ENCODE measurements around the gene BPIFB3.
"Not testable (repeated sequence)": the region's sequence is repeated elsewhere in the genome, so short reads cannot be mapped to it uniquely, and the experiment has no call there.

BPIFB3 gene

DNA sequence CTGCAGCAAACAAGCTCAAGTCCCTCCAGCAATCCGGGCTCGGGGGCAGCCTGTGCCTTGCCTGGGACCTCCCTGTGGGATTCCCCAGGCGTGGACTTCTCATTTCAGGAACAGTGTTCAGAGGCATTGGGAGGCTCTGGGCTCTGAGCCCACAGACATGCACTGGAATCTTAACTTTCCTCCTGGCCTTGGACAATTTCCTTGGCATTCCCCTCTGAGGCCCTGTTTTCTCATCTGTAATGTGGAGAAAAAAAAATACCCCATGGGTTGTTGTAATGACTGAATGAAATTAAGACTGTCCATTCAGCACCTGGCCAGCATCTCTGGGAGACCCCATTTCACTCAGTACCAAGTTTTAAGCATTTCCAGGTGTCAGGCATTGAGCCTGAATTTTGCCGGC, 43.3 kb downstream of the BPIFB3 start:
- TF ChIP-seq, protein P1, sequence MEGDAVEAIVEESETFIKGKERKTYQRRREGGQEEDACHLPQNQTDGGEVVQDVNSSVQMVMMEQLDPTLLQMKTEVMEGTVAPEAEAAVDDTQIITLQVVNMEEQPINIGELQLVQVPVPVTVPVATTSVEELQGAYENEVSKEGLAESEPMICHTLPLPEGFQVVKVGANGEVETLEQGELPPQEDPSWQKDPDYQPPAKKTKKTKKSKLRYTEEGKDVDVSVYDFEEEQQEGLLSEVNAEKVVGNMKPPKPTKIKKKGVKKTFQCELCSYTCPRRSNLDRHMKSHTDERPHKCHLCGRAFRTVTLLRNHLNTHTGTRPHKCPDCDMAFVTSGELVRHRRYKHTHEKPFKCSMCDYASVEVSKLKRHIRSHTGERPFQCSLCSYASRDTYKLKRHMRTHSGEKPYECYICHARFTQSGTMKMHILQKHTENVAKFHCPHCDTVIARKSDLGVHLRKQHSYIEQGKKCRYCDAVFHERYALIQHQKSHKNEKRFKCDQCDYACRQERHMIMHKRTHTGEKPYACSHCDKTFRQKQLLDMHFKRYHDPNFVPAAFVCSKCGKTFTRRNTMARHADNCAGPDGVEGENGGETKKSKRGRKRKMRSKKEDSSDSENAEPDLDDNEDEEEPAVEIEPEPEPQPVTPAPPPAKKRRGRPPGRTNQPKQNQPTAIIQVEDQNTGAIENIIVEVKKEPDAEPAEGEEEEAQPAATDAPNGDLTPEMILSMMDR (IDR thresholded peaks at IDR 0.05; ENCODE audit: low read depth, low read length) = no peak
- DNase-seq (ENCODE audit: low read depth in 2 of 2) = peak in 1 of 2 donors; percentile 17
- H3K4me3 ChIP-seq (replicated peaks in 1 of 2; ENCODE audit: low read depth in 2 of 2, low read length in 2 of 2) = no peak overlapping the region

DNA sequence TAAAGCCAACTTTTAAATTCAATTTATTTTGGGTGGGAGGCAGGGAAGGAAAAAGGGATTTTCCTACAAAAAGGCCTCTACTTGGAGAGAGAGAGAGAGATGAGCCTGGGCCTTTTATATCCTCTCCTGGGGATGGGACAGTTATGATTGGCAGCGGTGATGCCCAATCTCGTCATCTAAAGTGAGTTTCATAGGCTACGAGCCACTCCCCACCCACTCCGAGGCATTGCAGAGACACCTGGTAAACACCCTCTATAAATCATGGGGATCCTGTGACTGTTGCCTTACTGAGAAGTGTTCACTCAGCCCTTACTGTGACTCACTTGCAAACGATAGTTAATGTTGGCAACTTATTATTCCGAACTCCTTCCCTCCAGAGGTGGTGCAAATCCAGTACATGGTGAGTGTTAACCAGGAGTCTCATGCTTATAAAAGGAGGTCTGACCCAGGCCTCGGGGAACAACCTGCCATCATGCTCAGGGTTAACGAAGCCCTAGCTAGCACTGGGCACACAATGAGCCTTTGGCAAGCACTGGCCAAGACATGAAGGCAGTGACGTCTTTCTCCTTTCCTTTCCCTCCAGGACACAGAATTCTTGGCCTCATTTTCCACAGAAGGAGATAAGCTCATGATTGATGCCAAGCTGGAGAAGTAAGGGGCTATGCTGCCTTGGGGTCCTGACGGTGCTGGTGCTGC, 46.3 kb downstream of the BPIFB3 start:
- TF ChIP-seq, protein P1 (IDR thresholded peaks at IDR 0.05; ENCODE audit: low read depth, low read length) = no peak
- H3K4me3 ChIP-seq (replicated peaks in 1 of 2; ENCODE audit: low read depth in 2 of 2, low read length in 2 of 2) = no peak overlapping the region
- no peak for DNase-seq (ENCODE audit: low read depth in 2 of 2)

DNA sequence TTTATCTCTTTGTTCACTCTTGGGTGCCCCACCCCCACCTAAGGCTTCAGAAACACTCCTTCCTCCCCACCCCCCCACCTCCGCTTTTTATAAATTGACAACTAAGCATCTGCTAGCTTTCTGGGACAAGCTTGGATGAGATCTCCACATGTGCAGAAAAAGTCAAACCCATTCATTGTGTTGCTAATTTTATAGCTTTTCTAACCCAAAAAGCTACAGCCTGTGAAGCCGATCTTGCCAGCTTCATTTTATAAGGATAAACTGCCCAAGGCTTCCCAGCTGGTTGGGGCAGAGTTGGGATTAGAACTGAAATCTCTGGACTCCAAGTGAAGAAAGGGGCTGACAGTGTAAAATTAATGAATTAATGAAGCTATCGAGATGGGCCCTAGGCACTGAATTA, 49.9 kb downstream of the BPIFB3 start:
- DNase-seq (ENCODE audit: low read depth in 2 of 2) = no peak
- no peak overlapping the region for H3K4me3 ChIP-seq (replicated peaks in 1 of 2; ENCODE audit: low read depth in 2 of 2, low read length in 2 of 2)
- TF ChIP-seq, protein P1 (IDR thresholded peaks at IDR 0.05; ENCODE audit: low read depth, low read length) = no peak

DNA sequence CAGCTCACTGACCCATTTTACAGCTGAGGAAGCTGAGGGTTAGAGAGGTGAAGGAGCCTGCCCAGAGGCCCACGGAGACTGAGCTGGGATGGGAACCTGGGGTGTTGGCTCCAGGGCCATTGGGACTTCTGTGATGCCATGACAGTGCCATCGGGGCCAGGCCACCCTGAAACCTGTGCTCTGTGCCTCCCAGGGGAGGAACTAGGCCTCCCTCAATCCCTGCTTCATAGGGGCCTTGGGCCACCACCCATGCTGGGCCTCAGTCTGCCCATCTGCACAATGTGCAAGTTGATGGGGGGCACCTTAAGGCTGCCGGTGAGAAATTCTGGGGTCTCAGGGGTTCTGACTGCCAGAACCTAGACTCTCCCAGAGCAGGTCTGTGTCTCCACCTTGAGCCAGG, 50.6 kb downstream of the BPIFB3 start:
- TF ChIP-seq, protein P1 (IDR thresholded peaks at IDR 0.05; ENCODE audit: low read depth, low read length) = no peak
- DNase-seq (ENCODE audit: low read depth in 2 of 2) = no peak
- H3K4me3 ChIP-seq (replicated peaks in 1 of 2; ENCODE audit: low read depth in 2 of 2, low read length in 2 of 2) = no peak overlapping the region

DNA sequence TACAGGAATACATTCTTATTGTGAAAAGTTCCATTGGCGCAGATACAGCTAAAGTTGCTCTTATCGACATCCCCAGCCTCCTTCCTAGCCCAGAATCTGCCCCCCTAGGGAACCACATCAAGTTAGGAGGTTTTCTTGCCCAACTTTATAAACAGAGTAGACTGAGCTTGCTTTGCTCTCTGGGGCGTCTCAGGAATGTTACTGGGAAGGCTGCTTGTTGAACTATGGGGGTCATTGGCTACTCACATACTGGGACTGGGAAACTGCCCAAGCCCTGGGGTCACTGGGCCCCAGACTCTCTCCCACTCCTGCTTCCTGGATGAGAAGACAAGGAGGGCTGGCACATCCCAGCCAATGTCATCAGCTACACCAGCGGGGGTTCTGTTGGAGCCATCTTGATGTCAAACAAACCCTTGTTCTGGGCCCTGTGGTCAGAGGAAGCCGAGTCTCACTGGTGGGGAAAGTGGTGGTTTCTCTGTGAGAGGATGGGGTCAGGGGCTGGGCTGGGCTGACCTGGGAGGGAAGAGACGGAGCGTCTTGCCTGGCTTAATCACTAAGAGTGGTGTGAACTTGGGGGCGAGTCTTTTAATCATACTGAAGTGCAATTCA, 51.7 kb downstream of the BPIFB3 start:
- TF ChIP-seq, protein P1 (IDR thresholded peaks at IDR 0.05; ENCODE audit: low read depth, low read length) = no peak
- no peak overlapping the region for H3K4me3 ChIP-seq (replicated peaks in 1 of 2; ENCODE audit: low read depth in 2 of 2, low read length in 2 of 2)
- peak in 1 of 2 donors; percentile 32 for DNase-seq (ENCODE audit: low read depth in 2 of 2)

DNA sequence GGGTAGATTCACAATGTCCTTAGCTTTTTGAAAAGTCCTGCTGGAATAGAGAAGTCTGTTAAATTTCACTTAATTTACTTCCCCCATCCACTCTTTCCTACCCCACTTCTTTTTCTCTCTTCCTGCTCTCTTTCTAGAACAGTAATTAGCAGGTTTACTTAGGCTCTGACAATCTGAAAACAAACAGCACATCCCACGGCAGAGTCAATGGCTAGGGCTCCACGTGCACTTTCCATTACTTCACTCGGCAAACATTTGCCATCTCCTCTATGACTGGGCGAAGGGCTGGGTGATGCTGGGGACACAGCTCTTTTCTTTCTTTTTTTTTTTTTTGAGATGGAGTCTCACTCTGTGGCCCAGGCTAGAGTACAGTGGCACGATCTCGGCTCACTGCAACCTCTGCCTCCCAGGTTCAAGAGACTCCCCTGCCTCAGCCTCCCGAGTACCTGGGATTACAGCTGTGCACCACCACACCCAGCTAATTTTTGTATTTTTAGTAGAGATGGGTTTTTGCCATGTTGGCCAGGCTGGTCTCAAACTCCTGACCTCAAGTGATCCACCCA, 52.4 kb downstream of the BPIFB3 start:
- H3K4me3 ChIP-seq (replicated peaks in 1 of 2; ENCODE audit: low read depth in 2 of 2, low read length in 2 of 2); DNase-seq (ENCODE audit: low read depth in 2 of 2): not testable (repeated sequence)

DNA sequence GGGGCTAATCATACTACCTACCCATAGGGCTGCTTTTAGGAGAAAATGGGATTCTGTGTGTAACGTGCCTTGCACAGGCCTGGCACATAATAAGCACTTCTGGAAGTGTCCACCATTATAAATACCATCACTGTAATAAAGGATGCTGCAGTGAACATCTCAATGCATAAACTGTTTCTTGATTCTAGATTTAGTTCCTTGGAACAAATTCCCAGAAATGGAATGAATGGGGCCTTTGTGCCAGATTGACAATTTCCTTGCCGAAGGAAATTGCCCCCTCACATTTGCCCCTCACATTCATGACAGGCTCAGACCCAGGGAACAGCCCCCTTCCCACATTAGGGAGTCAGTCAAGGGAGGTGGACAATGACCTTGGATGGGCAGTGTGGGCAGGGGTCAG, 55.0 kb downstream of the BPIFB3 start:
- TF ChIP-seq, protein P1 (IDR thresholded peaks at IDR 0.05; ENCODE audit: low read depth, low read length) = no peak
- no peak overlapping the region for H3K4me3 ChIP-seq (replicated peaks in 1 of 2; ENCODE audit: low read depth in 2 of 2, low read length in 2 of 2)
- no peak for DNase-seq (ENCODE audit: low read depth in 2 of 2)

Measured in cardiac fibroblast (primary cell).